Peyer's patch (tissue), 4 donors: Measurements from ENCODE around the gene FDXR. TPM values are rescaled to one million over a fixed set of nuclear protein-coding genes. Genes with fewer than 3 reads are reported as not detected.

Experiments used
- DNase-seq, 3 donors: peaks; one replicate each; pipeline ENCODE4 v3.0.0-alpha.2; 2017 to 2019
- H3K27ac ChIP-seq, 4 donors: fragments of 200-600 bp; sonication (generic); one replicate each; pipeline ENCODE4 v1.5.1; 2016 to 2019
- H3K27me3 ChIP-seq, 2 donors: fragments of 200-600 bp; sonication (generic); one replicate each; pipeline ENCODE4 v1.5.1; 2019
- H3K36me3 ChIP-seq, 3 donors: fragments of 200-600 bp; sonication (generic); one replicate each; pipeline ENCODE4 v1.5.1; 2016 to 2019
- H3K4me1 ChIP-seq, 4 donors: fragments of 200-600 bp; sonication (generic); one replicate each; pipeline ENCODE4 v1.5.1; 2016 to 2019
- H3K4me3 ChIP-seq, 4 donors: fragments of 200-600 bp; sonication (generic); 1 replicate in 3 of 4; 2 replicates in 1 of 4; pipeline ENCODE4 v1.5.1; 2016 to 2019; ENCODE audit warnings: mild to moderate bottlenecking in 1 of 4
- H3K9me3 ChIP-seq, 4 donors: fragments of 200-600 bp; sonication (generic); one replicate each; pipeline ENCODE4 v1.5.1; 2016 to 2019; ENCODE audit warnings: mild to moderate bottlenecking in 1 of 4
- CTCF ChIP-seq, 6 experiments: fragments of 450-650 bp in 4 of 6; fragments of 200-600 bp in 2 of 6; sonication (generic) in 1 of 6; IDR thresholded peaks; one replicate each; pipeline ENCODE4 v1.5.1; 2017 to 2019; ENCODE audit warnings: antibody characterized with exemption in 6 of 6, mild to moderate bottlenecking in 3 of 6, moderate library complexity in 1 of 6
- POLR2A ChIP-seq, 2 donors: fragments of 450-650 bp; IDR thresholded peaks; one replicate each; pipeline ENCODE4 v1.5.1; 2017; ENCODE audit warnings: antibody characterized with exemption in 2 of 2, mild to moderate bottlenecking in 2 of 2, moderate library complexity in 2 of 2
- total RNA-seq, 4 donors: library from RNA; depleted of rRNA; stranded (reverse); fragments of >200 nt; gene quantifications; one replicate each; pipeline ENCODE4 v1.1.0, GENCODE V29; 2016

FDXR gene
- total RNA-seq, 4 donors from 2014 or later, result 1.7 to 16.1 (median 13.1) TPM

GRCh38 chr17:74854792-74855191 is 18.0 kb downstream of the FDXR start:
- no peak for DNase-seq
- TF ChIP-seq POLR2A (IDR thresholded peaks at IDR 0.05) (no peak), CTCF (IDR thresholded peaks at IDR 0.05) (no peak)
- peaks cover 0 to 39% of the 10 kb centered on the region in 2 donors for H3K27me3 ChIP-seq

GRCh38 chr17:74853669-74854068 is 19.1 kb downstream of the FDXR start:
- H3K27ac ChIP-seq, result no peak overlapping the region
- DNase-seq, result no peak
- TF ChIP-seq POLR2A (IDR thresholded peaks at IDR 0.05) (no peak), CTCF (IDR thresholded peaks at IDR 0.05) (no peak)
- H3K4me1 ChIP-seq, result peaks cover 0 to 12% (median 5%) of the 10 kb centered on the region in 4 donors
- peaks cover 0 to 28% of the 10 kb centered on the region in 2 donors for H3K27me3 ChIP-seq
- H3K36me3 ChIP-seq, result no peaks in the 10 kb centered on the region
- H3K4me3 ChIP-seq, result no peak overlapping the region
- no peaks in the 10 kb centered on the region for H3K9me3 ChIP-seq

More at GRCh38 chr17:74854792-74855191, 18.0 kb downstream of the FDXR start:
- Histone ChIP-seq H3K27ac (no peak overlapping the region), H3K9me3 (no peaks in the 10 kb centered on the region), H3K36me3 (no peaks in the 10 kb centered on the region), H3K4me3 (no peak overlapping the region), H3K4me1 (peaks cover 0 to 19% (median 7%) of the 10 kb centered on the region in 4 donors)

DNA sequence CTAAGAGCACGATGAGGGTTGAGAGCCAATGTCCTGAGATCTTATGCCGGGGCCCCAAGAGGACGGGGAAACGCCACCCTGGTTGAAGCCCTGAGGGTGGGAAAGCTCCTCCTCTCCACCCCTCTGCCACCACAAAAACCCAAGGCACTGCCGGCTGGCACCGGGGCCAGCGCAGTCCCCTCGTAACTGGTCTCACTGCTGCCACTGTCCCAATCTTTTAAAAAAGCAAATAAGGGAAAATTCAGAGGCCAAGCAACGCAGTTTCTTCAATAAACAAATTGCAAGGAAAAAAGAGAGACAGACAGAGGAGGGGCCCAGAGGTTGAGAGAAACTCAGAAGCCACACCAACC is 19.8 kb downstream of the FDXR start:
- no peak for TF ChIP-seq POLR2A (IDR thresholded peaks at IDR 0.05)
- no peak for TF ChIP-seq CTCF (IDR thresholded peaks at IDR 0.05)
- H3K4me1 ChIP-seq, result peaks cover 0 to 12% (median 5%) of the 10 kb centered on the region in 4 donors
- H3K27me3 ChIP-seq, result peaks cover 0 to 24% of the 10 kb centered on the region in 2 donors
- H3K4me3 ChIP-seq, result peak overlapping the region in 1 of 4 donors; percentile 31
- H3K9me3 ChIP-seq, result no peaks in the 10 kb centered on the region
- DNase-seq, result no peak
- H3K27ac ChIP-seq, result no peak overlapping the region
- no peaks in the 10 kb centered on the region for H3K36me3 ChIP-seq

GRCh38 chr17:74852237-74853047 is 20.4 kb downstream of the FDXR start:
- Histone ChIP-seq H3K4me1 (peaks cover 0 to 12% (median 5%) of the 10 kb centered on the region in 4 donors), H3K36me3 (no peaks in the 10 kb centered on the region), H3K27me3 (peaks cover 0 to 24% of the 10 kb centered on the region in 2 donors), H3K4me3 (peak overlapping the region in 1 of 4 donors; percentile 31), H3K9me3 (no peaks in the 10 kb centered on the region), H3K27ac (no peak overlapping the region)
- peak; percentile 25 to 62 (median 60) for DNase-seq
- no peak for TF ChIP-seq POLR2A (IDR thresholded peaks at IDR 0.05)
- no peak for TF ChIP-seq CTCF (IDR thresholded peaks at IDR 0.05)

DNA sequence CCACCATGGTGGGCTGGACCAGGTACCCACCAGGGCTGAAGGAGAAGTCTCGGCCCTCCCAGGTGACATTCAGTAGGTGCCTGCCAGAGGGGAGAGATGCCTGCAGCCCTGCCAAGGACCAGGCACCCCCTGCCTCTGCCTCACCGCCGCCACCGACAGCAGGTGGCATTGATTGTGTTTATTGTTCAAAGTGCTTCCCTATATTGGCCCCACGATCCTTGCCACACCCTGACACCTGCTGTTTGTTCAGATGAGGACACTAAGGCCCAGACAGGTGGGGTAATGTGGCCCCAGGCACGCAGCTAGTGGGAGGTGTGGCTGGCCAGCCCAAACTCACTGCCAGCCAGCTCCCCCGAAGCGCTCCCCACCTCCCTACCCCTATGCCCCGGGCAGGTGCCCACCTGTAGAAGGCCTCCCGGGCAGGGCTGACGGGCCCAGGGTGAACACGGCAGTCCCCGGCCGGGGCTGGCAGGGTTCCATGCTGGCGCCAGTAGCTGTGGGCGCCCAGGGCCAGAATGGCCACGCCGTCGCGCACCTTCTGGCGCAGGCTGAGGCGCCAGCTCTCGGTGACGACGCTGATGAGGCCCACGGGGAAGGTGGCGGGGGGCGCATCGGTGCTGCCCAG is 21.1 kb downstream of the FDXR start:
- Histone ChIP-seq H3K36me3 (no peaks in the 10 kb centered on the region), H3K27ac (no peak overlapping the region), H3K4me1 (peaks cover 0 to 12% (median 5%) of the 10 kb centered on the region in 4 donors), H3K27me3 (peaks cover 0 to 24% of the 10 kb centered on the region in 2 donors), H3K9me3 (no peaks in the 10 kb centered on the region), H3K4me3 (no peak overlapping the region)
- DNase-seq, result peak in 2 of 3 donors; percentile 59 to 63
- TF ChIP-seq CTCF (IDR thresholded peaks at IDR 0.05) (no peak), POLR2A (IDR thresholded peaks at IDR 0.05) (no peak)
